Measurements from ENCODE around the gene P4HA1. TPM values are rescaled to one million over a fixed set of nuclear protein-coding genes. Genes with fewer than 3 reads are reported as not detected.
A peak's percentile ranks its signal among the peaks of the same experiment; 100 is the strongest.

P4HA1 gene
- total and polyA plus RNA-seq, 9 of the 15 experiments (the other 6 are each of a cell fraction or from before 2014, with no cell fraction given) = 20.2 to 177 (median 28.6) TPM

- no peak; the same call in 1 of the 2 replicates for TF ChIP-seq GMEB1 (CRISPR knock-in tag; IDR thresholded peaks at IDR 0.05)
- TF ChIP-seq, protein P1, sequence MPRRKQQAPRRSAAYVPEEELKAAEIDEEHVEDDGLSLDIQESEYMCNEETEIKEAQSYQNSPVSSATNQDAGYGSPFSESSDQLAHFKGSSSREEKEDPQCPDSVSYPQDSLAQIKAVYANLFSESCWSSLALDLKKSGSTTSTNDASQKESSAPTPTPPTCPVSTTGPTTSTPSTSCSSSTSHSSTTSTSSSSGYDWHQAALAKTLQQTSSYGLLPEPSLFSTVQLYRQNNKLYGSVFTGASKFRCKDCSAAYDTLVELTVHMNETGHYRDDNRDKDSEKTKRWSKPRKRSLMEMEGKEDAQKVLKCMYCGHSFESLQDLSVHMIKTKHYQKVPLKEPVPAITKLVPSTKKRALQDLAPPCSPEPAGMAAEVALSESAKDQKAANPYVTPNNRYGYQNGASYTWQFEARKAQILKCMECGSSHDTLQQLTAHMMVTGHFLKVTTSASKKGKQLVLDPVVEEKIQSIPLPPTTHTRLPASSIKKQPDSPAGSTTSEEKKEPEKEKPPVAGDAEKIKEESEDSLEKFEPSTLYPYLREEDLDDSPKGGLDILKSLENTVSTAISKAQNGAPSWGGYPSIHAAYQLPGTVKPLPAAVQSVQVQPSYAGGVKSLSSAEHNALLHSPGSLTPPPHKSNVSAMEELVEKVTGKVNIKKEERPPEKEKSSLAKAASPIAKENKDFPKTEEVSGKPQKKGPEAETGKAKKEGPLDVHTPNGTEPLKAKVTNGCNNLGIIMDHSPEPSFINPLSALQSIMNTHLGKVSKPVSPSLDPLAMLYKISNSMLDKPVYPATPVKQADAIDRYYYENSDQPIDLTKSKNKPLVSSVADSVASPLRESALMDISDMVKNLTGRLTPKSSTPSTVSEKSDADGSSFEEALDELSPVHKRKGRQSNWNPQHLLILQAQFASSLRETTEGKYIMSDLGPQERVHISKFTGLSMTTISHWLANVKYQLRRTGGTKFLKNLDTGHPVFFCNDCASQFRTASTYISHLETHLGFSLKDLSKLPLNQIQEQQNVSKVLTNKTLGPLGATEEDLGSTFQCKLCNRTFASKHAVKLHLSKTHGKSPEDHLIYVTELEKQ (CRISPR knock-in tag; IDR thresholded peaks at IDR 0.05) = 0 out of 2 replicates have a peak, but pooled peaks have one; percentile 24
- TF ChIP-seq, protein P2, sequence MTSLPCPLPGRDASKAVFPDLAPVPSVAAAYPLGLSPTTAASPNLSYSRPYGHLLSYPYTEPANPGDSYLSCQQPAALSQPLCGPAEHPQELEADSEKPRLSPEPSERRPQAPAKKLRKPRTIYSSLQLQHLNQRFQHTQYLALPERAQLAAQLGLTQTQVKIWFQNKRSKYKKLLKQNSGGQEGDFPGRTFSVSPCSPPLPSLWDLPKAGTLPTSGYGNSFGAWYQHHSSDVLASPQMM (CRISPR knock-in tag; IDR thresholded peaks at IDR 0.05) = no peak
- TF ChIP-seq RBM22 (IDR thresholded peaks at IDR 0.05; ENCODE audit: low read depth, low read length, poor library complexity, severe bottlenecking) = peak; percentile 94
- TF ChIP-seq TCF7L2 (IDR thresholded peaks at IDR 0.05; ENCODE audit: low read depth, low read length) = no peak
- TF ChIP-seq JUNB (CRISPR knock-in tag; conservative IDR thresholded peaks at IDR 0.05) = no peak
- TF ChIP-seq HNRNPL (IDR thresholded peaks at IDR 0.05; ENCODE audit: low read depth, low read length) = peak; percentile 88
- TF ChIP-seq, protein P3, sequence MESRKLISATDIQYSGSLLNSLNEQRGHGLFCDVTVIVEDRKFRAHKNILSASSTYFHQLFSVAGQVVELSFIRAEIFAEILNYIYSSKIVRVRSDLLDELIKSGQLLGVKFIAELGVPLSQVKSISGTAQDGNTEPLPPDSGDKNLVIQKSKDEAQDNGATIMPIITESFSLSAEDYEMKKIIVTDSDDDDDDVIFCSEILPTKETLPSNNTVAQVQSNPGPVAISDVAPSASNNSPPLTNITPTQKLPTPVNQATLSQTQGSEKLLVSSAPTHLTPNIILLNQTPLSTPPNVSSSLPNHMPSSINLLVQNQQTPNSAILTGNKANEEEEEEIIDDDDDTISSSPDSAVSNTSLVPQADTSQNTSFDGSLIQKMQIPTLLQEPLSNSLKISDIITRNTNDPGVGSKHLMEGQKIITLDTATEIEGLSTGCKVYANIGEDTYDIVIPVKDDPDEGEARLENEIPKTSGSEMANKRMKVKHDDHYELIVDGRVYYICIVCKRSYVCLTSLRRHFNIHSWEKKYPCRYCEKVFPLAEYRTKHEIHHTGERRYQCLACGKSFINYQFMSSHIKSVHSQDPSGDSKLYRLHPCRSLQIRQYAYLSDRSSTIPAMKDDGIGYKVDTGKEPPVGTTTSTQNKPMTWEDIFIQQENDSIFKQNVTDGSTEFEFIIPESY (CRISPR knock-in tag; IDR thresholded peaks at IDR 0.05) = peak; percentile 60; the same call in 1 of the 2 replicates
- no peak for TF ChIP-seq BRF1 (IDR thresholded peaks at IDR 0.05; ENCODE audit: borderline replicate concordance, extremely low read depth, insufficient read length)
- no peak for TF ChIP-seq ZFP30 (CRISPR knock-in tag; IDR thresholded peaks at IDR 0.05; ENCODE audit: borderline replicate concordance)
- peak; percentile 79 for TF ChIP-seq MAX (CRISPR knock-in tag; IDR thresholded peaks at IDR 0.05)
- TF ChIP-seq RHOXF2B (CRISPR knock-in tag; conservative IDR thresholded peaks at IDR 0.05) = no peak
- peak; percentile 74 for TF ChIP-seq CREB1 (IDR thresholded peaks at IDR 0.05)
- peak; percentile 81; the same call in 1 of the 2 replicates for TF ChIP-seq CREB1 (CRISPR knock-in tag; IDR thresholded peaks at IDR 0.05)
- TF ChIP-seq MBD2 (IDR thresholded peaks at IDR 0.05; ENCODE audit: borderline replicate concordance, low read depth) = peak; percentile 87
- TF ChIP-seq, protein P4, sequence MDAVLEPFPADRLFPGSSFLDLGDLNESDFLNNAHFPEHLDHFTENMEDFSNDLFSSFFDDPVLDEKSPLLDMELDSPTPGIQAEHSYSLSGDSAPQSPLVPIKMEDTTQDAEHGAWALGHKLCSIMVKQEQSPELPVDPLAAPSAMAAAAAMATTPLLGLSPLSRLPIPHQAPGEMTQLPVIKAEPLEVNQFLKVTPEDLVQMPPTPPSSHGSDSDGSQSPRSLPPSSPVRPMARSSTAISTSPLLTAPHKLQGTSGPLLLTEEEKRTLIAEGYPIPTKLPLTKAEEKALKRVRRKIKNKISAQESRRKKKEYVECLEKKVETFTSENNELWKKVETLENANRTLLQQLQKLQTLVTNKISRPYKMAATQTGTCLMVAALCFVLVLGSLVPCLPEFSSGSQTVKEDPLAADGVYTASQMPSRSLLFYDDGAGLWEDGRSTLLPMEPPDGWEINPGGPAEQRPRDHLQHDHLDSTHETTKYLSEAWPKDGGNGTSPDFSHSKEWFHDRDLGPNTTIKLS (IDR thresholded peaks at IDR 0.05; ENCODE audit: borderline replicate concordance, low read depth) = peak; percentile 38; the same call in 1 of the 2 replicates
These were observed at the start of gene P4HA1 (continued) for GRCh38 chr10:73096449-73097304.
